SK-N-SH treated with all-trans-retinoic acid at 6 μM for 48 hours (cell line): Measurements from ENCODE around the gene MARF1.
"Not testable (repeated sequence)": the region's sequence is repeated elsewhere in the genome, so short reads cannot be mapped to it uniquely, and the experiment has no call there.

Experiments used
- ATAC-seq: fragments of 200-7000 bp; cut with Tn5 transposase; 3 replicates; pipeline ENCODE4 v1.9.1; 2020; ENCODE audit warnings: mild to moderate bottlenecking, moderate library complexity
- ARNTL ChIP-seq: fragments of 450-650 bp; formaldehyde crosslinking; IDR thresholded peaks from 2 replicates; pipeline ENCODE4 v1.5.0; 2020; ENCODE audit warnings: low read depth, mild to moderate bottlenecking, moderate library complexity, borderline replicate concordance
- BACH2 ChIP-seq: fragments of 250-450 bp; sonication (Bioruptor Pico); IDR thresholded peaks from 2 replicates; pipeline ENCODE4 v1.9.0; 2021; ENCODE audit warnings: mild to moderate bottlenecking, borderline replicate concordance
- CSDC2 ChIP-seq: fragments of 250-450 bp; sonication (Bioruptor Pico); IDR thresholded peaks from 2 replicates; pipeline ENCODE4 v1.5.0; 2020; ENCODE audit warnings: mild to moderate bottlenecking, moderate library complexity
- ESRRG ChIP-seq: fragments of 250-450 bp; sonication (Bioruptor Pico); IDR thresholded peaks from 2 replicates; pipeline ENCODE4 v1.6.1; 2021; ENCODE audit warnings: mild to moderate bottlenecking
- GLIS3 ChIP-seq: fragments of 250-450 bp; sonication (Bioruptor Pico); IDR thresholded peaks from 2 replicates; pipeline ENCODE4 v1.5.0; 2020; ENCODE audit warnings: mild to moderate bottlenecking, moderate library complexity
- ISL1 ChIP-seq: fragments of 250-450 bp; sonication (Bioruptor Pico); IDR thresholded peaks from 2 replicates; pipeline ENCODE4 v2.1.2; 2022; ENCODE audit warnings: mild to moderate bottlenecking, moderate library complexity
- OSR1 ChIP-seq: fragments of 250-450 bp; sonication (Bioruptor Pico); IDR thresholded peaks from 2 replicates; pipeline ENCODE4 v1.8.0; 2022; ENCODE audit warnings: moderate library complexity, mild to moderate bottlenecking, inconsistent platforms
- PATZ1 ChIP-seq: fragments of 250-450 bp; sonication (Bioruptor Pico); IDR thresholded peaks from 2 replicates; pipeline ENCODE4 v1.8.0; 2020; ENCODE audit warnings: mild to moderate bottlenecking, moderate library complexity, borderline replicate concordance
- POU6F1 ChIP-seq: fragments of 250-450 bp; sonication (Bioruptor Pico); IDR thresholded peaks from 2 replicates; pipeline ENCODE4 v1.8.0; 2021; ENCODE audit warnings: low read depth, mild to moderate bottlenecking, moderate library complexity, borderline replicate concordance
- PPARA ChIP-seq: fragments of 250-450 bp; sonication (Bioruptor Pico); IDR thresholded peaks from 2 replicates; pipeline ENCODE4 v1.5.0; 2020; ENCODE audit warnings: mild to moderate bottlenecking, borderline replicate concordance
- RARB ChIP-seq: fragments of 250-450 bp; sonication (Bioruptor Pico); IDR thresholded peaks from 2 replicates; pipeline ENCODE4 v1.8.0; 2021; ENCODE audit warnings: mild to moderate bottlenecking, moderate library complexity
- SNAI2 ChIP-seq: fragments of 250-450 bp; sonication (Bioruptor Pico); IDR thresholded peaks from 2 replicates; pipeline ENCODE4 v1.5.0; 2020; ENCODE audit warnings: mild to moderate bottlenecking, moderate library complexity
- TCF4 ChIP-seq: fragments of 250-450 bp; sonication (Bioruptor Pico); IDR thresholded peaks from 2 replicates; pipeline ENCODE4 v1.8.0; 2021; ENCODE audit warnings: mild to moderate bottlenecking, moderate library complexity, borderline replicate concordance
- TOX ChIP-seq: fragments of 250-450 bp; sonication (Bioruptor Pico); IDR thresholded peaks from 2 replicates; pipeline ENCODE4 v1.8.0; 2021; ENCODE audit warnings: mild to moderate bottlenecking, moderate library complexity, borderline replicate concordance
- ZC3H10 ChIP-seq: fragments of 250-450 bp; sonication (Bioruptor Pico); IDR thresholded peaks from 2 replicates; pipeline ENCODE4 v1.5.1; 2021; ENCODE audit warnings: mild to moderate bottlenecking, moderate library complexity
- ZFP3 ChIP-seq: fragments of 250-450 bp; sonication (Bioruptor Pico); IDR thresholded peaks from 2 replicates; pipeline ENCODE4 v1.5.0; 2020; ENCODE audit warnings: mild to moderate bottlenecking, moderate library complexity
- ZFP30 ChIP-seq: fragments of 450-650 bp; formaldehyde crosslinking; IDR thresholded peaks from 2 replicates; pipeline ENCODE4 v1.5.0; 2022; ENCODE audit warnings: mild to moderate bottlenecking, moderate library complexity
- ZNF565 ChIP-seq: fragments of 450-650 bp; formaldehyde crosslinking; conservative IDR thresholded peaks from 2 replicates; pipeline ENCODE4 v1.5.0; 2020; ENCODE audit warnings: low read depth, mild to moderate bottlenecking, moderate library complexity
- ZNF70 ChIP-seq: fragments of 450-650 bp; formaldehyde crosslinking; IDR thresholded peaks from 2 replicates; pipeline ENCODE4 v1.5.0; 2020; ENCODE audit warnings: mild to moderate bottlenecking, moderate library complexity
- ZNF8 ChIP-seq: fragments of 450-650 bp; formaldehyde crosslinking; IDR thresholded peaks from 2 replicates; pipeline ENCODE4 v1.5.0; 2020; ENCODE audit warnings: mild to moderate bottlenecking, moderate library complexity
- TF ChIP-seq, protein P1 (sequence below): fragments of 250-450 bp; sonication (Bioruptor Pico); IDR thresholded peaks from 2 replicates; pipeline ENCODE4 v1.5.1; 2020; ENCODE audit warnings: low read depth, mild to moderate bottlenecking, moderate library complexity
- TF ChIP-seq, protein P2 (sequence below): fragments of 250-450 bp; sonication (Bioruptor Pico); IDR thresholded peaks from 2 replicates; pipeline ENCODE4 v1.5.1; 2021; ENCODE audit warnings: mild to moderate bottlenecking, moderate library complexity

MARF1 gene

DNA sequence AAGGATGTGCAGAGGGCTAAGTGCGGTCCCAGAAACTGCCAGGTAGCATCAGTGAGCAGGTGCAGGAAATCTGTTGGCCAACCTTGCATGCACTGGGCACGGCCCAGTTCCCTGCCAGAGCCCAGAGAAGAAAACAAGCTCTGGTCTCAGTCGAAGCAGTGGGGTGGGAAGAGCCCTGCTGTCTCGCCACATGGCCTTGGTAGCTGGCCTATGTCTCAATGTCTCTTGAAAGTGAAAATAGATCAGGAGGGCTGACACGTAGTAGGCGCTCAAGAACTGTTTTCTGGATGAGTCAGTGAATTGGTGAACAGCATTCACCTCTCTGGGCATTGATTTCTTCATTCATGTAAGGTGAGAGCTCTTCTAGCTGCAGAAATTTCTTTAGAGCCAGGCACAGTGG, 90.4 kb downstream of the MARF1 start:
- ATAC-seq: no peak
- TF ChIP-seq TCF4 (CRISPR knock-in tag): no peak
- TF ChIP-seq ZC3H10 (CRISPR knock-in tag): no peak
- no peak for TF ChIP-seq SNAI2 (CRISPR knock-in tag)
- TF ChIP-seq ZFP30 (CRISPR knock-in tag): no peak
- TF ChIP-seq ZNF8 (CRISPR knock-in tag): no peak
- no peak for TF ChIP-seq ZFP3 (CRISPR knock-in tag)
- TF ChIP-seq ARNTL (CRISPR knock-in tag): no peak
- no peak for TF ChIP-seq RARB (CRISPR knock-in tag)
- TF ChIP-seq GLIS3 (CRISPR knock-in tag): no peak
- no peak for TF ChIP-seq PATZ1 (CRISPR knock-in tag)
- TF ChIP-seq, all 23 proteins: peak for 0

GRCh38 chr16:15548482-15548891, 94.5 kb downstream of the MARF1 start:
- no peak for ATAC-seq
- TF ChIP-seq ISL1 (CRISPR knock-in tag) (no peak), ZC3H10 (CRISPR knock-in tag) (no peak), OSR1 (CRISPR knock-in tag) (no peak), ESRRG (CRISPR knock-in tag) (no peak), RARB (CRISPR knock-in tag) (no peak), CSDC2 (no peak), PPARA (CRISPR knock-in tag) (no peak), GLIS3 (CRISPR knock-in tag) (no peak), PATZ1 (CRISPR knock-in tag) (no peak), ZNF565 (CRISPR knock-in tag) (no peak), ZFP3 (CRISPR knock-in tag) (no peak), ZNF8 (CRISPR knock-in tag) (no peak), ARNTL (CRISPR knock-in tag) (no peak), TOX (CRISPR knock-in tag) (no peak)
- TF ChIP-seq, protein P1, sequence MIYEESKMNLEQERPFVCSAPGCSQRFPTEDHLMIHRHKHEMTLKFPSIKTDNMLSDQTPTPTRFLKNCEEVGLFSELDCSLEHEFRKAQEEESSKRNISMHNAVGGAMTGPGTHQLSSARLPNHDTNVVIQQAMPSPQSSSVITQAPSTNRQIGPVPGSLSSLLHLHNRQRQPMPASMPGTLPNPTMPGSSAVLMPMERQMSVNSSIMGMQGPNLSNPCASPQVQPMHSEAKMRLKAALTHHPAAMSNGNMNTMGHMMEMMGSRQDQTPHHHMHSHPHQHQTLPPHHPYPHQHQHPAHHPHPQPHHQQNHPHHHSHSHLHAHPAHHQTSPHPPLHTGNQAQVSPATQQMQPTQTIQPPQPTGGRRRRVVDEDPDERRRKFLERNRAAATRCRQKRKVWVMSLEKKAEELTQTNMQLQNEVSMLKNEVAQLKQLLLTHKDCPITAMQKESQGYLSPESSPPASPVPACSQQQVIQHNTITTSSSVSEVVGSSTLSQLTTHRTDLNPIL (CRISPR knock-in tag): no peak
- TF ChIP-seq, protein P2, sequence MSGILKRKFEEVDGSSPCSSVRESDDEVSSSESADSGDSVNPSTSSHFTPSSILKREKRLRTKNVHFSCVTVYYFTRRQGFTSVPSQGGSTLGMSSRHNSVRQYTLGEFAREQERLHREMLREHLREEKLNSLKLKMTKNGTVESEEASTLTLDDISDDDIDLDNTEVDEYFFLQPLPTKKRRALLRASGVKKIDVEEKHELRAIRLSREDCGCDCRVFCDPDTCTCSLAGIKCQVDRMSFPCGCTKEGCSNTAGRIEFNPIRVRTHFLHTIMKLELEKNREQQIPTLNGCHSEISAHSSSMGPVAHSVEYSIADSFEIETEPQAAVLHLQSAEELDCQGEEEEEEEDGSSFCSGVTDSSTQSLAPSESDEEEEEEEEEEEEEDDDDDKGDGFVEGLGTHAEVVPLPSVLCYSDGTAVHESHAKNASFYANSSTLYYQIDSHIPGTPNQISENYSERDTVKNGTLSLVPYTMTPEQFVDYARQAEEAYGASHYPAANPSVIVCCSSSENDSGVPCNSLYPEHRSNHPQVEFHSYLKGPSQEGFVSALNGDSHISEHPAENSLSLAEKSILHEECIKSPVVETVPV (CRISPR knock-in tag): no peak

- TF ChIP-seq GLIS3 (CRISPR knock-in tag) (no peak), SNAI2 (CRISPR knock-in tag) (no peak), ZNF70 (CRISPR knock-in tag) (no peak), TOX (CRISPR knock-in tag) (no peak), CSDC2 (no peak), POU6F1 (no peak), PPARA (CRISPR knock-in tag) (no peak), ZNF565 (CRISPR knock-in tag) (no peak), BACH2 (CRISPR knock-in tag) (no peak), ZFP3 (CRISPR knock-in tag) (no peak), ESRRG (CRISPR knock-in tag) (no peak), ZFP30 (CRISPR knock-in tag) (no peak), ARNTL (CRISPR knock-in tag) (no peak), PATZ1 (CRISPR knock-in tag) (no peak)
- TF ChIP-seq, protein P2 (CRISPR knock-in tag): no peak
- no peak for ATAC-seq
These were observed 95.2 kb downstream of the MARF1 start for GRCh38 chr16:15547768-15548096.

DNA sequence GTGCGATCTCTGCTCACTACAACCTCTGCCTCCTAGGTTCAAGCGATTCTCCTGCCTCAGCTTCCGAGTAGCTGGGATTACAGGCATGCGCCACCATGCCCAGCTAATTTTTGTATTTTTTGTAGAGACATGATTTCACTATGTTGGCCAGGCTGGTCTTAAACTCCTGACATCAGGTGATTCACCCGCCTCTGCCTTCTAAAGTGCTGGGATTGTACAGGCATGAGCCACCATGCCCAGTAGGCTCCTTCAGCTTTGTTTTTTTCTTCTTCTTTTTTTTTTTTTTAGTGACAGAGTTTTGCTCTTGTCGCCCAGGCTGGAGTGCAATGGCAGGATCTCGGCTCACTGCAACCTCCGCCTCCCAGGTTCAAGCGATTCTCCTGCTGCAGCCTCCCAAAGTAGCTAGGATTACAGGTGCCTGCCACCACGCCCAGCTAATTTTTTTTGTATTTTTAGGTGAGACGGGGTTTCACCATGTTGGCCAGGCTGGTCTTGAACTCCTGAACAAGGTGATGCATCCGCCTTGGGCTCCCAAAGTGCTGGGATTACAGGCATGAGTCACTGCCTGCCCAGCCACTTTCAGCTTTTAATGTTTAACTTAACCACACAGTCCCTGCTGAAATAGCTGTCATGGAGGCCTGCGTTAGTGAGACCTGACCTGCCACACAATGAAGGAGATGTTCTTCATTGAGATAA, 95.7 kb downstream of the MARF1 start:
- ATAC-seq: not testable (repeated sequence)
